SK-N-SH (cell line): ENCODE data around the gene NIPSNAP3A. TPM values are rescaled to one million over a fixed set of nuclear protein-coding genes. Genes with fewer than 3 reads are reported as not detected.

Experiments
- CTCF ChIA-PET: fragments of 300-600, 350-600 bp; formaldehyde crosslinking; extraction: SDS; loops from one replicate; lab custom pipeline; 2021; lab: Yijun Ruan, JAX
- POLR2A ChIA-PET: fragments of 350-600 bp; sonication (Branson Sonifier 250); formaldehyde crosslinking; extraction: SDS; loops from one replicate; lab custom pipeline; 2020; ENCODE audit warnings: antibody characterized with exemption, inconsistent platforms; lab: Yijun Ruan, JAX
- DNase-seq: peaks from one replicate; pipeline ENCODE4 v3.0.0; 2012
- H2AFZ ChIP-seq: fragments of 200-600 bp; sonication (generic); 2 replicates; pipeline ENCODE4 v1.8.1; 2016; ENCODE audit warnings: antibody characterized with exemption, mild to moderate bottlenecking, low read depth
- H3F3A ChIP-seq: fragments of 200-600 bp; sonication (generic); replicated peaks from 2 replicates; pipeline ENCODE3; 2016; ENCODE audit warnings: antibody characterized with exemption, mild to moderate bottlenecking; ENCODE audit not compliant: insufficient read depth
- H3K27ac ChIP-seq, 2 experiments: fragments of 200-500 bp in 1 of 2; fragments of 200-600 bp in 1 of 2; sonication (Bioruptor generic) in 1 of 2; sonication (generic), shearing (Covaris generic) in 1 of 2; 2 replicates each; pipeline versions ENCODE4 v1.5.1 to v1.6.1; 2014 to 2016; ENCODE audit warnings: low read depth in 2 of 2, inconsistent platforms in 1 of 2, low read length in 1 of 2, mild to moderate bottlenecking in 1 of 2, mixed read lengths in 1 of 2
- H3K27me3 ChIP-seq: fragments of 200-600 bp; sonication (generic), shearing (Covaris generic); 2 replicates; pipeline ENCODE4 v1.6.1; 2016; ENCODE audit warnings: mixed run types; ENCODE audit not compliant: insufficient read depth
- H3K36me3 ChIP-seq, 2 experiments: fragments of 200-500 bp in 1 of 2; fragments of 200-600 bp in 1 of 2; sonication (Bioruptor generic) in 1 of 2; sonication (generic) in 1 of 2; replicated peaks in 1 of 2; 2 replicates each; pipeline versions ENCODE3 to v1.5.1; 2014 to 2016; ENCODE audit warnings: low read length in 1 of 2, mild to moderate bottlenecking in 1 of 2; ENCODE audit not compliant: insufficient read depth in 2 of 2, control insufficient read depth in 1 of 2
- H3K4me1 ChIP-seq, 2 experiments: fragments of 200-500 bp in 1 of 2; fragments of 200-600 bp in 1 of 2; sonication (Bioruptor generic) in 1 of 2; sonication (generic), shearing (Covaris generic) in 1 of 2; 2 replicates each; pipeline versions ENCODE4 v1.5.1 to v1.6.1; 2014 to 2016; ENCODE audit warnings: low read depth in 1 of 2, low read length in 1 of 2, mixed run types in 1 of 2; ENCODE audit not compliant: insufficient read depth in 2 of 2, control insufficient read depth in 1 of 2
- H3K4me2 ChIP-seq: fragments of 200-600 bp; sonication (generic), shearing (Covaris generic); 2 replicates; pipeline ENCODE4 v1.6.1; 2017; ENCODE audit warnings: mixed run types
- H3K4me3 ChIP-seq, 2 experiments: fragments of 200-500 bp in 1 of 2; fragments of 200-600 bp in 1 of 2; sonication (Bioruptor generic) in 1 of 2; sonication (generic), shearing (Covaris generic) in 1 of 2; 2 replicates each; pipeline versions ENCODE4 v1.5.1 to v1.8.1; 2014 to 2016; ENCODE audit warnings: low read depth in 2 of 2, inconsistent platforms in 1 of 2, low read length in 1 of 2, mild to moderate bottlenecking in 1 of 2, mixed read lengths in 1 of 2, moderate library complexity in 1 of 2
- H3K79me2 ChIP-seq: fragments of 200-600 bp; sonication (generic); 2 replicates; pipeline ENCODE4 v1.8.1; 2017; ENCODE audit warnings: mild to moderate bottlenecking; ENCODE audit not compliant: insufficient read depth
- H3K9ac ChIP-seq: fragments of 200-600 bp; sonication (generic); 2 replicates; pipeline ENCODE4 v1.6.1; 2017; ENCODE audit warnings: mixed run types
- H3K9me2 ChIP-seq: fragments of 200-600 bp; sonication (generic); 2 replicates; pipeline ENCODE4 v1.6.1; 2017; ENCODE audit warnings: mixed run types
- H3K9me3 ChIP-seq: fragments of 200-600 bp; sonication (generic); 2 replicates; pipeline ENCODE4 v1.6.1; 2017; ENCODE audit warnings: mixed run types, mild to moderate bottlenecking, moderate library complexity
- H4K20me1 ChIP-seq: fragments of 200-600 bp; sonication (generic); 2 replicates; pipeline ENCODE4 v1.6.1; 2017; ENCODE audit warnings: mild to moderate bottlenecking, mixed run types; ENCODE audit not compliant: insufficient read depth
- CHD2 ChIP-seq: fragments of 150-350 bp; IDR thresholded peaks from 2 replicates; pipeline ENCODE4 v1.6.1; 2018; ENCODE audit warnings: low read length; ENCODE audit not compliant: partially characterized antibody
- ELF1 ChIP-seq: IDR thresholded peaks from 2 replicates; pipeline ENCODE4 v1.4.0; 2012
- EP300 ChIP-seq, 2 experiments: IDR thresholded peaks; 2 replicates each; pipeline versions ENCODE4 v1.4.0 to v1.6.1; 2012; ENCODE audit warnings: borderline replicate concordance in 1 of 2, low read depth in 1 of 2, low read length in 1 of 2
- JUND ChIP-seq: IDR thresholded peaks from 2 replicates; pipeline ENCODE4 v1.4.0; 2012
- RXRA ChIP-seq: IDR thresholded peaks from 2 replicates; pipeline ENCODE4 v1.4.0; 2012; ENCODE audit warnings: low read depth, mild to moderate bottlenecking, borderline replicate concordance
- SMC3 ChIP-seq: IDR thresholded peaks from 2 replicates; pipeline ENCODE4 v1.6.1; 2012; ENCODE audit warnings: low read depth, low read length, improper control_type of control experiment
- TAF1 ChIP-seq: IDR thresholded peaks from 2 replicates; pipeline ENCODE4 v1.6.1; 2012; ENCODE audit warnings: low read depth, mild to moderate bottlenecking, low read length, moderate library complexity, borderline replicate concordance
- TCF12 ChIP-seq: IDR thresholded peaks from 2 replicates; pipeline ENCODE4 v1.4.0; 2012
- WGBS: methylation state at CpG from one replicate; pipeline ENCODE4 v1.1.6; 2017; ENCODE audit warnings: low lambda C conversion rate; 5-methylcytosine and 5-hydroxymethylcytosine counted together
- polyA plus RNA-seq, 3 experiments: library from polyadenylated mRNA; depleted of rRNA; stranded (reverse); fragments of >200 nt; gene quantifications; 2 replicates each; pipeline ENCODE4 v1.2.3, GENCODE V29; 2012
- TF ChIP-seq, protein P1 (sequence below): IDR thresholded peaks from 2 replicates; pipeline ENCODE4 v1.4.0; 2012; ENCODE audit warnings: low read depth, borderline replicate concordance
- TF ChIP-seq, protein P2 (sequence below): IDR thresholded peaks from 2 replicates; pipeline ENCODE4 v1.6.1; 2012; ENCODE audit warnings: mild to moderate bottlenecking, low read depth, low read length, moderate library complexity

Gene NIPSNAP3A
- polyA plus RNA-seq, 1 of the 3 experiments (the other 2 are of a cell fraction) = 29.2 TPM

DNA sequence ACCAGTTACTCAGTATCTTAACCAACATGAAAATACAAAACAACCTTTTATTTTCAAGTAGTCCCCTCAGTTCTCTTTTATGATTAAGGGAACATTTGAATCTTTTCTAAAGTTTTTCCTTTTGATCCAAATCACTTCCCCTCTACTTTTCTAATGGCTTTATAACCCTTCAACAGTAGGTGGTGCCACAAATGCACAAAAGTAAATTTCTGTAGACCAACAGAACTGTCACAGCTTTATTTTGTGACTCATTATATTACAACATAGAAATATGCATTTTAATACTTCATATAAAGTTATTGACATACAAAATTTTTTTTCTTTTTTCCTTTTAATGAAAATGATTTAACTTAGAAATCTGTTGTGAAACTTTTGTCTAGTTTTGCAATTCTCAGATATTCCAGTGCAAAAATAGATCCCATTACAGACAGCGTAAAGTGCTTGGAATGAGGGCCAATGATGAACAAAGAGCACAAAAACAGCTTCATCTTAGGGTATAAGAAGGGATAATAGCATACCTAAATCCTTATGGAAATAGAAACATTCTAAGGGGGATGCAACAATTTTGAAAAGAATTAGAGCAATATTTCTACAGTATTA lies 33.4 kb downstream of the NIPSNAP3A start (continued):
- TF ChIP-seq RXRA (no peak), JUND (no peak), ELF1 (no peak)

- ChIA-PET POLR2A (no interaction called here), CTCF (interaction anchor here (0.9 to 1.1 kb wide), 3 partner anchors 11 to 24 kb away, joined by 3 to 4 read pairs (median 3); no protein-coding TSS in a partner anchor)
- Histone ChIP-seq H2AFZ (no peak overlapping the region), H4K20me1 (no peaks in the 10 kb centered on the region), H3K36me3 (peaks cover 7 to 44% of the 10 kb centered on the region in 2 experiments), H3F3A (no peaks in the 10 kb centered on the region), H3K9me3 (no peaks in the 10 kb centered on the region), H3K9ac (no peak overlapping the region), H3K27ac (no peak overlapping the region), H3K79me2 (no peaks in the 10 kb centered on the region), H3K9me2 (no peaks in the 10 kb centered on the region), H3K4me1 (peaks cover 0 to 2% of the 10 kb centered on the region in 2 experiments; a peak in 1 of 4 replicates), H3K4me2 (no peak overlapping the region), H3K4me3 (no peak overlapping the region), H3K27me3 (no peaks in the 10 kb centered on the region)
- TF ChIP-seq CHD2 (no peak), JUND (no peak), EP300 (IDR thresholded peaks at IDR 0.05; ENCODE audit: borderline replicate concordance in 1 of 2, low read depth in 1 of 2, low read length in 1 of 2) (no peak)
- TF ChIP-seq, protein P1, sequence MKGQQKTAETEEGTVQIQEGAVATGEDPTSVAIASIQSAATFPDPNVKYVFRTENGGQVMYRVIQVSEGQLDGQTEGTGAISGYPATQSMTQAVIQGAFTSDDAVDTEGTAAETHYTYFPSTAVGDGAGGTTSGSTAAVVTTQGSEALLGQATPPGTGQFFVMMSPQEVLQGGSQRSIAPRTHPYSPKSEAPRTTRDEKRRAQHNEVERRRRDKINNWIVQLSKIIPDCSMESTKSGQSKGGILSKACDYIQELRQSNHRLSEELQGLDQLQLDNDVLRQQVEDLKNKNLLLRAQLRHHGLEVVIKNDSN = no peak
- WGBS = 92% methylated on average over 4 of the region's 4 CpGs
- no peak for DNase-seq
Measured at GRCh38 chr9:104783588-104783987, 36.1 kb downstream of the NIPSNAP3A start.

DNA sequence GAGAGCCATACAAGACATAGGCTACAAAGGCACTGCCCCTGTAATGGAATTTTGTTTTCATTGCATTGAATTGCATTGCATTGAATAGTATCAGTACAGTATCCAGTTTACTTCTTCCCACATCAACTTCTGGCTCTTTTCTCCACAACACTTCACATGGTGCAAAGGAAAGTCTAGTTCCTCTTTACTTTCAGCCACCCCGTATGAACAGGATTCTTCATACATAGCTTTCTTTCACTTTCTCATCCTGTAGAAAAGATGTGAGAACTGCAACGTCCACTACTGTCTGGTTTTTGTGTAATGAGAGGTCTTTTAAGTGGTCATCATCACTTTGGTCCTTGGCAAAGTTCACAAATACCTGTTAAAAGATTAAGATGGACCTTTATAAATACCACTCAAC lies 36.6 kb downstream of the NIPSNAP3A start:
- H3K36me3 ChIP-seq = peaks cover 7 to 48% of the 10 kb centered on the region in 2 experiments
- DNase-seq = no peak
- H3K4me3 ChIP-seq = no peak overlapping the region
- H3K4me1 ChIP-seq = peaks cover 0 to 2% of the 10 kb centered on the region in 2 experiments; a peak in 1 of 4 replicates
- H3K9me3 ChIP-seq = no peaks in the 10 kb centered on the region
- no peaks in the 10 kb centered on the region for H3K79me2 ChIP-seq
- no peaks in the 10 kb centered on the region for H4K20me1 ChIP-seq
- no peaks in the 10 kb centered on the region for H3K27me3 ChIP-seq
- H3K9ac ChIP-seq = no peak overlapping the region
- no peak overlapping the region for H3K4me2 ChIP-seq
- WGBS = 88% methylated on average over 2 of the region's 2 CpGs
- H2AFZ ChIP-seq = no peak overlapping the region
- POLR2A ChIA-PET = no interaction called here
- H3K9me2 ChIP-seq = no peaks in the 10 kb centered on the region
- H3K27ac ChIP-seq = no peak overlapping the region
- TF ChIP-seq SMC3 (no peak), TCF12 (no peak), TAF1 (no peak), CHD2 (no peak)
- TF ChIP-seq, protein P2, sequence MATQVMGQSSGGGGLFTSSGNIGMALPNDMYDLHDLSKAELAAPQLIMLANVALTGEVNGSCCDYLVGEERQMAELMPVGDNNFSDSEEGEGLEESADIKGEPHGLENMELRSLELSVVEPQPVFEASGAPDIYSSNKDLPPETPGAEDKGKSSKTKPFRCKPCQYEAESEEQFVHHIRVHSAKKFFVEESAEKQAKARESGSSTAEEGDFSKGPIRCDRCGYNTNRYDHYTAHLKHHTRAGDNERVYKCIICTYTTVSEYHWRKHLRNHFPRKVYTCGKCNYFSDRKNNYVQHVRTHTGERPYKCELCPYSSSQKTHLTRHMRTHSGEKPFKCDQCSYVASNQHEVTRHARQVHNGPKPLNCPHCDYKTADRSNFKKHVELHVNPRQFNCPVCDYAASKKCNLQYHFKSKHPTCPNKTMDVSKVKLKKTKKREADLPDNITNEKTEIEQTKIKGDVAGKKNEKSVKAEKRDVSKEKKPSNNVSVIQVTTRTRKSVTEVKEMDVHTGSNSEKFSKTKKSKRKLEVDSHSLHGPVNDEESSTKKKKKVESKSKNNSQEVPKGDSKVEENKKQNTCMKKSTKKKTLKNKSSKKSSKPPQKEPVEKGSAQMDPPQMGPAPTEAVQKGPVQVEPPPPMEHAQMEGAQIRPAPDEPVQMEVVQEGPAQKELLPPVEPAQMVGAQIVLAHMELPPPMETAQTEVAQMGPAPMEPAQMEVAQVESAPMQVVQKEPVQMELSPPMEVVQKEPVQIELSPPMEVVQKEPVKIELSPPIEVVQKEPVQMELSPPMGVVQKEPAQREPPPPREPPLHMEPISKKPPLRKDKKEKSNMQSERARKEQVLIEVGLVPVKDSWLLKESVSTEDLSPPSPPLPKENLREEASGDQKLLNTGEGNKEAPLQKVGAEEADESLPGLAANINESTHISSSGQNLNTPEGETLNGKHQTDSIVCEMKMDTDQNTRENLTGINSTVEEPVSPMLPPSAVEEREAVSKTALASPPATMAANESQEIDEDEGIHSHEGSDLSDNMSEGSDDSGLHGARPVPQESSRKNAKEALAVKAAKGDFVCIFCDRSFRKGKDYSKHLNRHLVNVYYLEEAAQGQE = no peak
- CTCF ChIA-PET = interaction anchor here (1.1 to 1.2 kb wide), 2 partner anchors 14 to 24 kb away, joined by 3 read pairs; no protein-coding TSS in a partner anchor
- H3F3A ChIP-seq = no peaks in the 10 kb centered on the region
